ENCODE data around the gene RPUSD4.
A peak's percentile ranks its signal among the peaks of the same experiment; 100 is the strongest.

RPUSD4 gene

GRCh38 chr11:126214441-126214840, 3.0 kb upstream of the RPUSD4 start:
- H3K36me3 ChIP-seq (ENCODE audit: control insufficient read depth, insufficient read depth, low read length) = peaks cover 1% of the 10 kb centered on the region; the same call in 1 of the 2 replicates

GRCh38 chr11:126212089-126212660, 725 bp upstream of the RPUSD4 start:
- DNase-seq (ENCODE audit: low read depth, low spot score) = no peak
- H3K4me1 ChIP-seq (ENCODE audit: control insufficient read depth, insufficient read depth, low read length) = 0 out of 2 replicates have a peak, but pooled peaks cover 2% of the 10 kb centered on the region
- no peaks in the 10 kb centered on the region for H3K9me3 ChIP-seq (ENCODE audit: control insufficient read depth, insufficient read depth, low read length)
- peak overlapping the region; percentile 83; the same call in 1 of the 2 replicates for H3K4me3 ChIP-seq (ENCODE audit: low read length)
- no peaks in the 10 kb centered on the region for H3K27me3 ChIP-seq (ENCODE audit: control insufficient read depth, insufficient read depth, low read length)
- no CpG with 5 or more reads among the region's 15 CpGs for WGBS (ENCODE audit: insufficient coverage, insufficient read length)
- H3K36me3 ChIP-seq (ENCODE audit: control insufficient read depth, insufficient read depth, low read length) = peaks cover 3% of the 10 kb centered on the region; the same call in 1 of the 2 replicates
- H3K27ac ChIP-seq (ENCODE audit: low read length) = no peak overlapping the region

More at GRCh38 chr11:126214441-126214840, 3.0 kb upstream of the RPUSD4 start:
- Histone ChIP-seq H3K9me3 (ENCODE audit: control insufficient read depth, insufficient read depth, low read length) (no peaks in the 10 kb centered on the region), H3K4me3 (ENCODE audit: low read length) (no peak overlapping the region), H3K27ac (ENCODE audit: low read length) (no peak overlapping the region), H3K4me1 (ENCODE audit: control insufficient read depth, insufficient read depth, low read length) (0 out of 2 replicates have a peak, but pooled peaks cover 2% of the 10 kb centered on the region), H3K27me3 (ENCODE audit: control insufficient read depth, insufficient read depth, low read length) (no peaks in the 10 kb centered on the region)
- no CpG with 5 or more reads among the region's 2 CpGs for WGBS (ENCODE audit: insufficient coverage, insufficient read length)
- no peak for DNase-seq (ENCODE audit: low read depth, low spot score)

DNA sequence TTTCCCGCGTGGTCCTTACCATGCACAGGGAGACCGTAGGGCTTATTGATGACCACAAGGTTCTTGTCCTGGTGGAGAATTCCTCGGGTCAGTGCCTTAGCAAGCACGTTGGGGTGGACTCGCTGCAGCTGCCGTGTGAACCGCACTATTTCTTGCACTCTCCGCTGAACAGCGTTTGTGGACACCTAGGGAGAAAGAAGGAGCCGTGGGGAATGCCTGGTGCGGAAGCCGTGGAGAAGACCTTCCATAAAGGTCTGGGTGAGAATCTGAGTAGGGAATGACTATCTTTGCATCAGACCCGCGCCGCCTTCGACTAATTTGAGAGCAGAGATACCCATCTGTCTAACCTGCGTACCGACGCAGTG, 597 bp downstream of the RPUSD4 start:
- Histone ChIP-seq H3K4me3 (ENCODE audit: low read length) (peak overlapping the region; percentile 83), H3K27ac (ENCODE audit: low read length) (no peak overlapping the region), H3K9me3 (ENCODE audit: control insufficient read depth, insufficient read depth, low read length) (no peaks in the 10 kb centered on the region), H3K4me1 (ENCODE audit: control insufficient read depth, insufficient read depth, low read length) (0 out of 2 replicates have a peak, but pooled peaks cover 2% of the 10 kb centered on the region), H3K36me3 (ENCODE audit: control insufficient read depth, insufficient read depth, low read length) (peaks cover 3% of the 10 kb centered on the region; the same call in 1 of the 2 replicates), H3K27me3 (ENCODE audit: control insufficient read depth, insufficient read depth, low read length) (no peaks in the 10 kb centered on the region)
- no peak for DNase-seq (ENCODE audit: low read depth, low spot score)
- WGBS (ENCODE audit: insufficient coverage, insufficient read length) = no CpG with 5 or more reads among the region's 20 CpGs

- Histone ChIP-seq H3K9me3 (ENCODE audit: control insufficient read depth, insufficient read depth, low read length) (no peaks in the 10 kb centered on the region), H3K27me3 (ENCODE audit: control insufficient read depth, insufficient read depth, low read length) (no peaks in the 10 kb centered on the region), H3K4me1 (ENCODE audit: control insufficient read depth, insufficient read depth, low read length) (0 out of 2 replicates have a peak, but pooled peaks cover 2% of the 10 kb centered on the region), H3K27ac (ENCODE audit: low read length) (no peak overlapping the region), H3K4me3 (ENCODE audit: low read length) (no peak overlapping the region), H3K36me3 (ENCODE audit: control insufficient read depth, insufficient read depth, low read length) (peaks cover 18% of the 10 kb centered on the region)
- no CpG with 5 or more reads among the region's 2 CpGs for WGBS (ENCODE audit: insufficient coverage, insufficient read length)
- no peak for DNase-seq (ENCODE audit: low read depth, low spot score)
Observed at GRCh38 chr11:126207896-126208295, 3.6 kb downstream of the RPUSD4 start.

- Histone ChIP-seq H3K9me3 (ENCODE audit: control insufficient read depth, insufficient read depth, low read length) (no peaks in the 10 kb centered on the region), H3K27ac (ENCODE audit: low read length) (no peak overlapping the region), H3K4me1 (ENCODE audit: control insufficient read depth, insufficient read depth, low read length) (no peaks in the 10 kb centered on the region), H3K27me3 (ENCODE audit: control insufficient read depth, insufficient read depth, low read length) (no peaks in the 10 kb centered on the region), H3K4me3 (ENCODE audit: low read length) (no peak overlapping the region), H3K36me3 (ENCODE audit: control insufficient read depth, insufficient read depth, low read length) (peaks cover 29% of the 10 kb centered on the region)
- WGBS (ENCODE audit: insufficient coverage, insufficient read length) = no CpG with 5 or more reads among the region's 14 CpGs
- DNase-seq (ENCODE audit: low read depth, low spot score) = no peak
Observed at GRCh38 chr11:126205359-126205758, 6.1 kb downstream of the RPUSD4 start.

DNA sequence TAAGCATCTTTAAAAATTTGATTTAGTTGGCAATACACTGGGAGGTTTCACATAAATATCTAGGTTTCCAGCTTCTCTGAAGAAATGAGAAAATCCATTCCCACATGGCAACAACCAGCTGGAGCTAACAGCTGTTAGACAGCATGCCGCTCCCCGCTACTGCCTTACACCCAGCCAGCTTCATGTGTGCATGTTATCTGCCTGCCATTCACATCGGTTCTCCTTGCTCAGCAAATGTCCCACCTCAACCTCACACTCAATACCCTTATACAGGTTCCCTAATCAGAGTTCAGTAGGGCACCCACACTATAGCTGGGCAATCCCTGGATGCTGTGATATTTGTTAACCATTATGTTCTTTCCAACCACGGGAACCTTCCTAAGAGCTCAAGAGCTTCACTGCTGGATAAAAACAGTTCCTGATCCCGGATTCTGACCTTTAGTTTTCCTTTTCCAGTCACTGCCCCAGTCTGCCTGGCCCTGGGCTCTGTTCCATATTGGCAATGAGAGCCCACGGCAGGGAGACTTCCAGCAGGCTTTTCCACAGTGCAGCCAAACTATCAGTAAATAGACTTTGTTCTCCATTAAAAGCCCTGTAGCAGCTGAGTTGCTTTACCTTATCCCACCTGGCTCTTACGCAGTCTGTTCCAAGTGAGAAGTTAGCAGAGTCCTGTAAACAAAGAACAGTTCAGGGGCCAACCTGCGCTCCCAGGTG, 8.6 kb downstream of the RPUSD4 start:
- WGBS (ENCODE audit: insufficient coverage, insufficient read length) = no CpG with 5 or more reads among the region's 8 CpGs
- Histone ChIP-seq H3K27ac (ENCODE audit: low read length) (no peak overlapping the region), H3K9me3 (ENCODE audit: control insufficient read depth, insufficient read depth, low read length) (no peaks in the 10 kb centered on the region), H3K27me3 (ENCODE audit: control insufficient read depth, insufficient read depth, low read length) (no peaks in the 10 kb centered on the region), H3K4me1 (ENCODE audit: control insufficient read depth, insufficient read depth, low read length) (no peaks in the 10 kb centered on the region), H3K36me3 (ENCODE audit: control insufficient read depth, insufficient read depth, low read length) (peaks cover 37% of the 10 kb centered on the region), H3K4me3 (ENCODE audit: low read length) (no peak overlapping the region)
- DNase-seq (ENCODE audit: low read depth, low spot score) = no peak

GRCh38 chr11:126198648-126199047, 12.8 kb downstream of the RPUSD4 start:
- Histone ChIP-seq H3K27ac (ENCODE audit: low read length) (no peak overlapping the region), H3K4me3 (ENCODE audit: low read length) (no peak overlapping the region), H3K36me3 (ENCODE audit: control insufficient read depth, insufficient read depth, low read length) (peaks cover 40% of the 10 kb centered on the region), H3K9me3 (ENCODE audit: control insufficient read depth, insufficient read depth, low read length) (no peaks in the 10 kb centered on the region), H3K27me3 (ENCODE audit: control insufficient read depth, insufficient read depth, low read length) (no peaks in the 10 kb centered on the region), H3K4me1 (ENCODE audit: control insufficient read depth, insufficient read depth, low read length) (no peaks in the 10 kb centered on the region)
- no CpG with 5 or more reads among the region's 5 CpGs for WGBS (ENCODE audit: insufficient coverage, insufficient read length)
- DNase-seq (ENCODE audit: low read depth, low spot score) = no peak

GRCh38 chr11:126197277-126197939, 14.0 kb downstream of the RPUSD4 start:
- no CpG with 5 or more reads among the region's 7 CpGs for WGBS (ENCODE audit: insufficient coverage, insufficient read length)

GRCh38 chr11:126195119-126195518, 16.3 kb downstream of the RPUSD4 start:
- WGBS (ENCODE audit: insufficient coverage, insufficient read length) = no CpG with 5 or more reads among the region's 3 CpGs
- peaks cover 31% of the 10 kb centered on the region for H3K36me3 ChIP-seq (ENCODE audit: control insufficient read depth, insufficient read depth, low read length)
- no peaks in the 10 kb centered on the region for H3K9me3 ChIP-seq (ENCODE audit: control insufficient read depth, insufficient read depth, low read length)
- no peak overlapping the region for H3K27ac ChIP-seq (ENCODE audit: low read length)
- H3K4me1 ChIP-seq (ENCODE audit: control insufficient read depth, insufficient read depth, low read length) = no peaks in the 10 kb centered on the region
- no peaks in the 10 kb centered on the region for H3K27me3 ChIP-seq (ENCODE audit: control insufficient read depth, insufficient read depth, low read length)
- no peak for DNase-seq (ENCODE audit: low read depth, low spot score)
- H3K4me3 ChIP-seq (ENCODE audit: low read length) = no peak overlapping the region

More at GRCh38 chr11:126197277-126197939, 14.0 kb downstream of the RPUSD4 start:
- no peaks in the 10 kb centered on the region for H3K27me3 ChIP-seq (ENCODE audit: control insufficient read depth, insufficient read depth, low read length)
- no peaks in the 10 kb centered on the region for H3K9me3 ChIP-seq (ENCODE audit: control insufficient read depth, insufficient read depth, low read length)
- peaks cover 35% of the 10 kb centered on the region for H3K36me3 ChIP-seq (ENCODE audit: control insufficient read depth, insufficient read depth, low read length)
- no peak for DNase-seq (ENCODE audit: low read depth, low spot score)
- H3K27ac ChIP-seq (ENCODE audit: low read length) = no peak overlapping the region
- no peaks in the 10 kb centered on the region for H3K4me1 ChIP-seq (ENCODE audit: control insufficient read depth, insufficient read depth, low read length)
- H3K4me3 ChIP-seq (ENCODE audit: low read length) = no peak overlapping the region

DNA sequence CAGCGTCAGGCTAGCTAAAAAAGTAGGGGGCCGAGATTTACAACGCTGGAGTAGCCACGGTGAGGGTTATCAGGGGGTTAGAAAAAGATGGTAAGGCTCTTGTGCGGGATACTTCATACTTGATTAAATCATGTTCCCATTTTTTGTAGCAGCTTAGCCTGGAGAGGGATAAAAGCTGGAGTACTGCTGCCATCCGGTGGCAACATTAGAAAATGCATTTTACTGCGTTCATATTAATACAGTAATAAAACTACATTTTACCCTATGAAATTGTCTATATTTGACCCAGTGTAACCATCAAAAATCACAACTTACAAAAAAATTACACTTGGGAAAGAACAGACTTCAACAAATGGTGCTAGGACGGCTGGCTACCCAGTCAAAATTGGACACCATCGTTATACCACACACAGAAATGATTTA, 17.3 kb downstream of the RPUSD4 start:
- DNase-seq (ENCODE audit: low read depth, low spot score) = no peak
- H3K9me3 ChIP-seq (ENCODE audit: control insufficient read depth, insufficient read depth, low read length) = no peaks in the 10 kb centered on the region
- H3K4me1 ChIP-seq (ENCODE audit: control insufficient read depth, insufficient read depth, low read length) = no peaks in the 10 kb centered on the region
- H3K4me3 ChIP-seq (ENCODE audit: low read length) = no peak overlapping the region
- no peak overlapping the region for H3K27ac ChIP-seq (ENCODE audit: low read length)
- WGBS (ENCODE audit: insufficient coverage, insufficient read length) = no CpG with 5 or more reads among the region's 9 CpGs
- H3K36me3 ChIP-seq (ENCODE audit: control insufficient read depth, insufficient read depth, low read length) = peaks cover 26% of the 10 kb centered on the region
- no peaks in the 10 kb centered on the region for H3K27me3 ChIP-seq (ENCODE audit: control insufficient read depth, insufficient read depth, low read length)
